ENCODE results near the gene MPDU1. TPM values are rescaled to one million over a fixed set of nuclear protein-coding genes. Genes with fewer than 3 reads are reported as not detected.

Gene MPDU1
- total and polyA plus RNA-seq, 2 of the 4 experiments (the other 2 are of a cell fraction), result 135 to 149 TPM

DNA sequence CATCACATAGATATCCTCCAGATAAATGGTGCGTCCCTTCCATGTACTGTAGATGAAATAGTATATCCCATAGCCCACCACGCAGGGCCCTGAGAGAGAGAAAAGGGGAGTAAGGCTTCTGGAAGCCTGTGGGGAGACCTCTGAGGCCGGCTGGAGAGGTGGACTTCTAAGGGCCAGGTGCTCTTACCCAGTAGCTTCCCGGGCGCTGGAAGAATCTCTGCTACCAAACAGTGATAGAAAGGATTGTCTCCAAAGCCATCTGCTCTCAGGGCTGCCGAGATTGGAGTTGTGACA lies 43.3 kb downstream of the MPDU1 start:
- in situ Hi-C loops (cut with MboI; ENCODE audit: low sequenced_read_pairs) (no loop called here), intact Hi-C loops (cut with micrococcal nuclease) (no loop called here), dilution Hi-C loops (cut with HindIII; ENCODE audit: low sequenced_read_pairs, unreplicated experiment) (no loop called here)
- H2AK5ac ChIP-seq (ENCODE audit: low read depth, low read length), result 0 out of 2 replicates have a peak overlapping the region, but pooled peaks have one; percentile 38
- H3K23ac ChIP-seq (ENCODE audit: low read depth, low read length), result peak overlapping the region; percentile 61
- peak overlapping the region; percentile 27; the same call in 1 of the 2 replicates for H3K18ac ChIP-seq (ENCODE audit: low read depth, low read length)
- H3K9ac ChIP-seq (ENCODE audit: low read depth, low read length), result peak overlapping the region; percentile 98
- peak overlapping the region; percentile 86 for H3K14ac ChIP-seq (replicated peaks; ENCODE audit: low read depth, low read length)
- no peaks in the 10 kb centered on the region for H3K9me3 ChIP-seq (ENCODE audit: control insufficient read depth, insufficient read depth, low read length)
- H3K4me3 ChIP-seq (ENCODE audit: insufficient read depth, low read depth, low read length), result peak overlapping the region; percentile 86
- H3K27ac ChIP-seq (ENCODE audit: insufficient read depth, low read length), result peak overlapping the region; percentile 98
- TF ChIP-seq MAFK (IDR thresholded peaks at IDR 0.05; ENCODE audit: low read depth, low read length) (no peak), CTCF (conservative IDR thresholded peaks at IDR 0.05; ENCODE audit: low read depth, low read length) (no peak), RFX5 (IDR thresholded peaks at IDR 0.05; ENCODE audit: low read depth, low read length) (no peak), MXI1 (IDR thresholded peaks at IDR 0.05; ENCODE audit: borderline replicate concordance, low read depth, low read length) (no peak), MAZ (IDR thresholded peaks at IDR 0.05; ENCODE audit: borderline replicate concordance, low read depth, low read length) (no peak), CHD1 (IDR thresholded peaks at IDR 0.05; ENCODE audit: low read depth, low read length) (no peak), NFE2L2 (IDR thresholded peaks at IDR 0.05; ENCODE audit: low read depth, low read length) (no peak), FOS (IDR thresholded peaks at IDR 0.05; ENCODE audit: low read depth, low read length) (no peak), CEBPB (IDR thresholded peaks at IDR 0.05; ENCODE audit: low read depth, low read length) (no peak), POLR2A (IDR thresholded peaks at IDR 0.05; ENCODE audit: low read depth, low read length) (no peak), BHLHE40 (IDR thresholded peaks at IDR 0.05; ENCODE audit: low read depth, low read length) (no peak), RAD21 (IDR thresholded peaks at IDR 0.05; ENCODE audit: low read length) (no peak), SMC3 (IDR thresholded peaks at IDR 0.05; ENCODE audit: low read depth, low read length) (no peak), RCOR1 (IDR thresholded peaks at IDR 0.05; ENCODE audit: insufficient replicate concordance, low read length) (no peak), ELK1 (IDR thresholded peaks at IDR 0.05; ENCODE audit: borderline replicate concordance, low read depth, low read length) (no peak)
- TF ChIP-seq, protein P1, sequence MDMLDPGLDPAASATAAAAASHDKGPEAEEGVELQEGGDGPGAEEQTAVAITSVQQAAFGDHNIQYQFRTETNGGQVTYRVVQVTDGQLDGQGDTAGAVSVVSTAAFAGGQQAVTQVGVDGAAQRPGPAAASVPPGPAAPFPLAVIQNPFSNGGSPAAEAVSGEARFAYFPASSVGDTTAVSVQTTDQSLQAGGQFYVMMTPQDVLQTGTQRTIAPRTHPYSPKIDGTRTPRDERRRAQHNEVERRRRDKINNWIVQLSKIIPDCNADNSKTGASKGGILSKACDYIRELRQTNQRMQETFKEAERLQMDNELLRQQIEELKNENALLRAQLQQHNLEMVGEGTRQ (IDR thresholded peaks at IDR 0.05; ENCODE audit: low read depth, low read length), result no peak
- peak overlapping the region; percentile 37 to 84; a peak in 2 of 4 replicates for H4K8ac ChIP-seq (ENCODE audit: low read depth in 2 of 2, low read length in 2 of 2)
- peak overlapping the region; percentile 8 for H2AK9ac ChIP-seq (replicated peaks; ENCODE audit: low read depth, low read length, poor library complexity)
- peaks cover 4% of the 10 kb centered on the region for H3K36me3 ChIP-seq (ENCODE audit: control insufficient read depth, insufficient read depth, low read length)
- no peaks in the 10 kb centered on the region for H4K20me1 ChIP-seq (ENCODE audit: insufficient read depth, low read length)
- H2AFZ ChIP-seq (replicated peaks; ENCODE audit: low read length, poor library complexity), result peak overlapping the region; percentile 85
- POLR2A ChIA-PET (ENCODE audit: unreplicated experiment), result no interaction called here
- ATAC-seq (ENCODE audit: low read depth) (peak; percentile 1), DNase-seq (no peak)
- no peak overlapping the region for H2BK20ac ChIP-seq (ENCODE audit: low read depth, low read length)
- H2BK15ac ChIP-seq (ENCODE audit: low read depth, low read length), result no peak overlapping the region
- BruUV-seq (replicated peaks), result no TSS peak
- peak overlapping the region; percentile 19; the same call in 1 of the 2 replicates for H3K56ac ChIP-seq (ENCODE audit: extremely low read depth, insufficient read depth, low read length)
- peak overlapping the region; percentile 91 for H3K4me2 ChIP-seq (ENCODE audit: low read depth, low read length)
- H2BK5ac ChIP-seq (ENCODE audit: low read depth, low read length, poor library complexity, severe bottlenecking), result peak overlapping the region; percentile 86
- CTCF ChIA-PET, result interaction anchor here (0.7 to 1.6 kb wide), 3 partner anchors 12 to 61 kb away, joined by 3 to 14 read pairs (median 4); partner anchors contain the start of genes FXR2 and TP53
- H2BK120ac ChIP-seq (ENCODE audit: low read depth, low read length), result no peak overlapping the region
- H3K79me1 ChIP-seq (ENCODE audit: low read depth in 1 of 2, low read length in 2 of 2), result peaks cover 6 to 12% of the 10 kb centered on the region in 2 experiments
- H3K27me3 ChIP-seq (ENCODE audit: control insufficient read depth, insufficient read depth, low read length), result no peaks in the 10 kb centered on the region
- H4K91ac ChIP-seq (ENCODE audit: insufficient read depth, low read depth, low read length), result no peak overlapping the region
- peak overlapping the region; percentile 43; the same call in 1 of the 2 replicates for H4K5ac ChIP-seq (ENCODE audit: low read depth, low read length)
- H3K4ac ChIP-seq (ENCODE audit: low read depth, low read length), result peak overlapping the region; percentile 84
- H3K9me1 ChIP-seq (ENCODE audit: insufficient read depth, low read length), result no peaks in the 10 kb centered on the region
- no CpG with 5 or more reads among the region's 6 CpGs for WGBS, 2 experiments (ENCODE audit: extremely low coverage in 2 of 2, insufficient read length in 1 of 2)
- H3K4me1 ChIP-seq (ENCODE audit: control insufficient read depth, insufficient read depth, low read length), result peaks cover 4% of the 10 kb centered on the region; the same call in 1 of the 2 replicates

Data from IMR-90 (cell line).